Right hindlimb (tissue), 1 donor: Measurements from ENCODE around the gene RAD51B.
A peak's percentile ranks its signal among the peaks of the same experiment; 100 is the strongest.

Experiments
- DNase-seq: peaks from one replicate; pipeline ENCODE4 v3.0.0-alpha.2; 2018

Gene RAD51B

DNA sequence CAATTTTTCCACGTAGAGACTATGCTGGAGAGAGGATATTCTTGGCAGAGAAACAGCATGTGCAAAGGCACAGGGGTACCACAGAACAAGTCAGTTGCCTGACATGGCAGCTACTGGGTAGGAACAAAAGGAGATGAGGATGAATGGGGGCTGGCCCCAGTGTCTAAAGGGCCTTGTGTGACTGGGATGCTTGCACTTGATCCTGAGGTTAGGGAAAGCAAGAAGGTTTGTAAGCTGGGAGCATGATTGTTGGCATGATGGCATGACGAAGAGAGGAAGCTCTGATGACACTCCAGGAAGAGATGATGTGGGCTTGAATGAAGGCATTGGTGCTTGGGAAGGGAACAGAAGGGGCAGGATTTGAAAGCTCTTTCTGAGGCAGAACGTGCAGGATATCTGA lies 834.2 kb downstream of the RAD51B start:
- DNase-seq: peak; percentile 16

DNA sequence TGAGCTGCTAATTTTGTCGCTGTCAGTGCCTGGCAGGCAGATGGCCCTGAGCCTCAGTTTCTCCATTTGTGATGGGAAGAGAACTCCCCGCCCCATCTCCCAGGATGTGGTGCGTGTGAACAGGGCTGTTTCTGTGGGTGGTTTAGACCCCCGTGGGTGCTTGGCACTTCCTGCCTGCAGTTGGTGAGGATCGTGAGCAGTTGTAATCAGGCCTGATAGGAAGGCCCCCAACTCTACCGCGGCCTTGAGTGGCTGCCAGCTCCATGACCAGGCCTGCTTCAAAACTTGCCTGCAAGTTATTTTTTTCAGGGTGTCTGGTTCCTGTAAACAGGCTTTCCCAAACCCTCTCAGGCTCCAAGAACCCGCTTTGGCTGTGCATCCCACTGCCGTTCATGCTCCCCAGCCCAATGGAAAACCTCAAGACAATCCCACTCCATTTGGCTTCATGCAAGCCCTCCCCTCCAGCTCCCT lies 834.9 kb downstream of the RAD51B start:
- peak; percentile 48 for DNase-seq

DNA sequence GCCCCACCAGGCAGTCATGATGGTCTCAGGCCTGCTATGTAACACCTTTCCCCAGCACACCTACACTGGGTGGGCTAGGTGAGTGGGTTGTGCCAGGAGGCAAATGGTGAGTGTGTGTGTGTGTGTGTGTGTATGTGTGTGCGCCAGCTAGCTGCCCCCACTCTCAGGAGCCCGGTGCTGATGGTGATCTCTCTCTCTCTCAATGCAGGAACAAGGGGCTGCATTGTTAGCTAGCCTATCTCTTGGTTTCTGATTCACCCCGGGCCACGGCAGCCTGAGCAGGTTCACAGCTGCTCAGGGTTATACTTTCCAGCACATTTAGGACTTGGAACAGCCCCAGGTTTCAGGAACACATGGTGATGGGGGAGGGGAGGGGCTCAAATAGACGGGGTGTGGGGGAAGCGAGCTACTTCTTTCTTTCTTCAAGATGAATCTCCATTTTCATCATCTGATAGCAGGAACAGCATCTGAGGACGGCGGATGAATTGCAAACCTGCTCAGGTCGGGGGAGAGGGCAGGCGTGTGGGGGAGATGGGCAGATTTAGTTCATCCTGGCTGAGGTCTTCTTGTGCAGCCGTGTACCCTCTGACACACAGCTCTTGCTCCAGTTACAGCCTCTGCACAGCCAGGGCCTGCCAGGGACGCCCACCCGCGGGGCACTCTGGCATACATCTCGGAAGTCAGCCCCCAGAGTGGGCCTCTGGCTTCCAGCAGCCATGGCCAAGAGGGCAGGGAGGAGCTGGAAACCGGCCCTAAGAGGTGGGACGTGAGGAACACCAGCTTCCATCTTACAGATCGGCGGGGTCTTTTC lies 835.6 kb downstream of the RAD51B start:
- peak; percentile 78 for DNase-seq

DNA sequence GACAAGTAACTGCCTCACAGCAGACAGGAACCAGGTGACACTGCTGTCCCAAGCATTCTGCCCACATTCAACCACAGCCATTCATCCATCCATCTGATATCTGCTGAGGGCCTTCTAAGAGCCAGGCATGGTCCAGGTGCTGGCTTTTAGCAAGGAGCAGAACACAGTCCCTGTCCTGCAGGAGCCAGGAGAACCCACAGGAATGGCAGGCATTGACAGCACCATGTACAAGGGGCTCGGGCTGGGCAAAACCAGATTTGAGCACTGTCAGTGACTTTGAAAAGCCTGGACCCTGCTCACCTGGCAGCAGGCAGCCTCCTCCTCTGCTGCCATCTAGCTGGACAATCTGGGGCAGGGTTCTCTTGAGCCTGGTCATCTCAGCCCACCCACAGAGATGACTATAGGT lies 836.3 kb downstream of the RAD51B start:
- peak; percentile 37 for DNase-seq

DNA sequence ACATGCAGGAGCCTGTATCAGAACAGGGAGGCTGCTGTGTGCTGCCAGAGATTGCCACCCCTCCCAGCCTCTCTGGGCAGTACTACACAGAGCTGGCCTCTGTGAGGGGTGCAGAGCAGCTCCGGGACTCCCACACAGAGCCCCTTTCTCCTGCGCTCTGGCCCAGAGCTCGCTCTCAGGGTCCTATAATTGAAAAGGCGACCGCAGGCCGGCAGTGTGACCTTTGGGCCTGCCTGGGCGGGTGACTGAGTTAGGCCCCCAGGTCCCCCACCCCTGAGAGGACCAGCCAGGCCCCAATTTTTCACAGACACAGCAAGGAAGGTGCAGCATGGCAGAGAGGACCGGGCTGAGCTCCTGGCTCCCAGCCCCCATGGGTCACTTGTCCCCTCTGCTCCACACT lies 836.9 kb downstream of the RAD51B start:
- DNase-seq: peak; percentile 17

DNA sequence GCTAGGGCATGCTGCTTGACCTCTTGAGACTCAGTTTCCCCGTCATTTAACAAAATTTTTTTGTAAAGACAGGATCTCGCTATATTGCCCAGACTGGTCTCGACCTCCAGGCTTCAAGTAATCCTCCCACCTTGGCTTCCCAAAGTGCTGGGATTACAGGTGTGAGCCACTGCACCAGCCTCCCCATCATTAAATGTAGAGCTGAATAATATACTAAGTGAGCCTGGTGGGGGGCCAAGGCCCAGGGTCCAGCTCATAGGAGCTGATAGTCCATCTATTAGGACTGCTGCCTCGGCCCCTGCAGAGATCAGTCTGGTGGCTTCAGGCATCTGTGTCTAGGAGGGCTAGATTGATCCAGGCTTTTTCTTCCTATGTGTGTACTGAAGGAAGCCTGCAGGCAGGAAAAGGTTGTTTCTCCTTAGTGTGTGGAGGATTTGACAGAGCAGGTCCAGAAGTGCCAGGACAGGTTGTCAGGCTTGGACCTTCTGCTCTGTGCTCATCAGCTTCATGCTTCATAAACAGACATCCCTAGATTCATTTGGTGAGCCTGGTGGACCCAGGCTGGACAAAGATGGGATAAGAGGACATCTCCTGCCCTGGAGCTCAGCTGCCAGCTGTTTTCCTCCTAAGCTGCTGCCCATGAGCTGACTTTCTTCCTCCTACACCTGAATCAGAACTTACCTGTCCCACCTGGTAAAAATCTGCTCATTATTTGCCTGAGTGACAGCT lies 837.9 kb downstream of the RAD51B start:
- DNase-seq: peak; percentile 12

DNA sequence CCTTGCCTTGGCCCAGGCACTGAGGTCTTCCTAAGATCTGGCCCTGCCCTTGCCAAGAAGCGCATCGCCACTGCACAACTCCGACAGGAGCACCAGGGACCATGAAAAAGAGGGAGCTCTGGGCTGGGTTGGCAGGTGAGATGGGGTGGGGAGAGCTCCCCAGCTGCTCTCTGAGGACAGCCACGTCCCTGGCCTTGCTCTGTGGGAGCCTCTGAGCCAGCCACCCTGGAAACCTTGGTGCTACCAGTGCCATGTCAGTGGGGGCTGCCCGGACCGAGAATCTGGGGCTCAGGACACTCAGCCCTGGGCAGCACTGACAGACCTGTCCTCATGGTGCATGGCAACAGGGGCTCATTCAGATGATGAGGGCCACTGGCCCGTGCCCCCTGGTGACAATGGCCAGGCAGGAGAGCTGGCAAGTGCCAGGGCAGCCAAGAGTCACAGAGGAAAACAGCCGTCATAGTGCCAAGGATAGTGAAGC lies 838.5 kb downstream of the RAD51B start:
- DNase-seq: peak; percentile 13

DNA sequence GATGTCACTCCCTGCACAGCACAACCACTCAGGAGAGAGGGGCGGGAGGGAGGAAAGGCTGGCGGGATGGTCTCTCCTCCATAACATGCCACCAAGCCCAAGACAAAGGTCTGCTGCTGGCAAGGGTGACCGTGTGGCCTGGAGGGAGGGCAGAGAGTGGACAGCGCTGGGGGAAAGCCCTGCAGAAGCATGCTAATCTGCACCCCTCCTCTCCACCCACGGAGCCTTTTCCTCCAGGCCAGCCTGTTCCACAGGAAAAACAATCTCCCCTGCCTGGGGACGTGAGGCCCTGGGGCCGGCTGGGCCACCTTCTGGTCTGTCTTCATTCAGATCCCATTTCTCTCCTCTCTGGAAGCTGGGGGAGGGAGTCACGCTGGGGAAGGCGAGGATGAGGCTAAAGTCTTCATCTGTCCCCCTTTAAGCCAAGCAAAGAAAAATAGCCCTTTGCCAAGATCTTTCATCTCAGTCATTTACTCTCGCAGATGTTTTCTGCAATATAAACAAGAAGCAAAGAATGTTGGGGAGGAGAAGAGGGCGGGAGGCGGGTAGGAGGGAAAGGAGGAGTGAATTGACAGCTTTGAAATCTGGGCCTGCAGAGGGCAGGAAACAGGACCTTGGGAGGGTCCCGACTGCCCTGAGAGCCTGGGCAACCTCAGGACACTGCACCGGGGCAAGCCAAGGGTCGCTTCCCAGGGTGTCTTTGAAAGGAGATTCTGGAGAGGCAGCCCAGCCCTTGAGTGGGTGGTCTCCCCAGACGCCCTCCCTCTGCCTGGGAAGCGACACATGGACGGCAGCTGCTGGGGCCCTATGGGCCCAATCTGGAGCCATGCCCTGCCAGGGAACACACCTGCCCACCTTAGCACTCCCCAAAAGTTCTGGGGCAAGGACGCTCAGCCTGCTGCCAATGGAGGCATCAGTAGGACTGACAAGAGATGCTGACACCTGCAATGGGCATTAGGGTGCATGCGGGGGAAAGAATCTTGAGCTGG lies 839.7 kb downstream of the RAD51B start:
- peak; percentile 44 for DNase-seq

DNA sequence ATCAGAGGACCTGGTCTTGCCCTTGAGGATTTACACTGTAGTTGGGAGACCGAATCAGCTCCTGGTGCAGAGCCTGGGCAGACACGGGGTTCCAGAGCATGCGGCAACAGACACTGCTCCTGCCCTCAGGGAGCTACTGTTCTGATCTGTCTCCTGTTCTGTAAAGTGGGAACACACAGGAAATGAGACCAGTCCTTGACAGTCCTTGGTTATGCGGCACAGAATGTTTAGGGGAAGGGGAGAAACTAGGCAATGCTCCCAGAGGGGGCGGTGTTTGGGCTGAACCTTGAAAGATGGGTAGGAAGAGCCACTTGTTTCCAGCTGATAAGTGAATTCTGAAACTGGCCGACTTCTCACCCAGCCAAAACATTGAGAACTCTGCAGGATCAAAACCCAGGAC lies 840.9 kb downstream of the RAD51B start:
- DNase-seq: peak; percentile 5

DNA sequence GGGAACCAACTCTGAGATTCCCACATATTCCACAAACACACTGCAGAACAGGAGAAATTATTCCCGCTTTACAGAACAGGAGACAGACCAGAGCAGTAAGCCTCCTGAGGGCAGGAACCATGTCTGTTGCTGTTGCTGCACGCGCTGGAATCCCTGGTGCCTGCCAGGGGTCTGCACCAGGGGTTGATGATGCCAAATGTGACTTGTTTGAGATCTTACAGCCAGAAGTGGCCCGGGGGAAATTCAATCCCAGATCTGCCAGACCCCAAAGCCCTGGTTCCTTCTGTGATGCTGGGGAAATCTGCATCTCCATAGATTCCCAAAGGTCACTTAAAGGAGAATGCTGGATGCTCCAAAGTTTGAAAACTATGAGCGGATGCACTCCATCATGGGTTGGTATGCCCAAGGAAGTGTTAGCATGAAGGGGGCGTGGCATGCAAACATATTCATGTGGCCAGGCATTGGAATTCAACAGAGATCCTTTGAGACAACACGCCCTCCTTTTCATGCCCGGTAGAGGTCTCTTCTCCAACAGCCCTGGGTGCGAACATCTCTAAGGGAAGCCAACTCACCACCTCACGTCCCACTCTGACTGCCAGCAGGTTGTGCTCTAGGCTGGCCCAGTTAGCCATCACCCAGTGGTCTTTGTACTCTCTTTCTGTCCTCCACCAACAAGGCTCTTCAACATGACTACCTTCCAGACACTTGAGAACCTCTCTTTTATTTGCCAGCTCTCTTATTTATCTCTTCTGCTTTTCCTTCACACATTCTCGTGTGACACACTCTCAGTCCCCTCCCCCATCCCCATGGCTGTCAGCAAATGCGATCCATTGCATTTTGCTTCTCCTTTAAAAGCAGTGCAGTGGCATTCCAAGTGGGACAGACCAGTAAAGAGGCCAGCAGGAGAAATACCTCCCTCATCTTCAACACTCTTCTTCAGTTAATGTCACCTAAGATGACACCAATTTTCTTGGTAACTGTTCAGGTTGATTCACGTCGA lies 841.9 kb downstream of the RAD51B start:
- peak; percentile 12 for DNase-seq

DNA sequence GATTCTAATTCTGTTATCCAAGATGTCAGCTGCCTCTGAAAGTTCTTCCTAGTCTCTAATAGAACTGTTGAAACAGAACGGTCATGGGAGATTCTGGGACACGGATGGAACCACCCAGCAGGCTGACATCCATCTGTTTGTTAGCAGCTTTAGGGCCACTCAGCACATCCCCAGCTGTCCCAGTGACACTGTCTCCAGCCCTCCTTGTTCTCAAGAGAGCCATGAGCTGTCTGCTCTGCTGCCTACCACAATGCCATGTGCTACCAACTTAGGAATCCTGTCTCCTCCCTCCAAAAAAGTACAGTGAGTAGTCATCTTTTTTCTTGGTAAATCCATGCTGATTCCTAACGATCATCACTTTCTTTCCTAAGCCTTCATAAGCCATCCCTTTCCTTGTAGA lies 842.8 kb downstream of the RAD51B start:
- DNase-seq: peak; percentile 51

DNA sequence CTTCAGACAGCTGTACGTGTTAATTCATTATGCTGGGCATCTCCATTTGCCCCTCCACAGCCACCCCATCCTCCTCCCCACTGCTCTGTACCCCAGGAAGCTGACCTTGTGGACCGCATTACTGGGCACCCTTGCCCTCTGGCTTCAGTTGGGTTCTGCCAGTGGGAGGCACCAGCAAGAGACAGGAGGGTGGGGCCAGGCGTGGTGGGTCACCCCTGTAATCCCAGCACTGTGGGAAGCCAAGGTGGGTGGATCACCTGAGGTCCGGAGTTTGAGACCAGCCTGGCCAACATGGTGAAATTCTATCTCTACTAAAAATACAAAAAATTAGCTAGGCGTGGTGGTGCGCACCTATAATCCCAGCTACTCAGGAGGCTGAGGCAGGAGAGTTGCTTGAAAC lies 843.2 kb downstream of the RAD51B start:
- peak; percentile 12 for DNase-seq

DNA sequence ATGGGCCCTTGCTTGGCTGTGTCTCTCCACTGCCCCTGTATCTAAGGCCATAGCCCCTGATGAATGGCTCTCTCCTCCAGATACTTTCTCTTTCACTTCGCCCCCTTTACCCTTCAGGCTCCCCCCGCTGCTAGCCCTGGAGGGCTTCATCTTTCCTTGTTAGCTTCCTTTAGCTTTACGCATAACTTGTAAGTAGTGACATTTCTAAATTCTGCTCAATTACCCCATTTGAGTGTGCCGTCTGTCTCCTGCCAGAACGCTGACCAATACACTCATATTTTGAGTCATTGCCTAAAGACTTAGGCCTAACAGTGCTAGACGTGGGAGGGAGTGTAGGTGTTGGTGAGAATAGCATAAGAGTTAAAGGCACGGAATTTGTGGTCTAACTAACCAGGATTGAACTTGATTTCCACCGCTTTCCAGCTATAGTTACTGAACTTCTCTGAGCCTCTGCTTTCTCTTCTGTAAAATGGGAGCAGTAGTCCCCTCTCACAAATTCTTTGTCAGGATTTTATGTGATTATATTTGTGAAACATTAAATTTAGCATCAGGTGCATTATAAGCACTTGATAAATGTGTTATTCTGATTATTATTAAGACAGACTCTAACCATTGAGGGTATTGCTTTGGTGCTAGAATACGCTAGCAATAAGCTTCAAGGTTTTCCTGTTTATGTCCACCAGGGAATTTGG lies 844.0 kb downstream of the RAD51B start:
- DNase-seq: peak; percentile 14

DNA sequence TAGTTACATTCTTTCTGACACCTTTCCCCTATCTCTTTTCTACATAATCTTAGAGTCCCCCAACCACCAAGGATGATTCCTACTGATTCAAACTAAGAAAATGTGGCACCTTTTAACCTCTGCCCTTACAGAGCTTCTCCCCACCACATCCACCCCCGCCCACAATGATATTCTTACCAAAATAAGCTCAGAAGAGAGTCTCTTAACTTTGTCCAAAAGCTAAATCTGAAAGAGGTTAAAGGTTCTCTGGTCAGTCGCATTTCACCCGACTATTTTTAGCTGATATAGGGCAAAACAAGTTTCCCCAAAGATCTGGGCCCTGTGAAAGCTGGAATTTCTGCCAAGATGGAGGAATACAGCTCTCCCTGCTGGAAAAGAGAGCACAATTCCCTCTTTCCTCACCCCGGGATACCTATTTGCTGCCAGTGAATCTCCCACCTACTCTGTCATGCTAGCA lies 844.7 kb downstream of the RAD51B start:
- DNase-seq: no peak

DNA sequence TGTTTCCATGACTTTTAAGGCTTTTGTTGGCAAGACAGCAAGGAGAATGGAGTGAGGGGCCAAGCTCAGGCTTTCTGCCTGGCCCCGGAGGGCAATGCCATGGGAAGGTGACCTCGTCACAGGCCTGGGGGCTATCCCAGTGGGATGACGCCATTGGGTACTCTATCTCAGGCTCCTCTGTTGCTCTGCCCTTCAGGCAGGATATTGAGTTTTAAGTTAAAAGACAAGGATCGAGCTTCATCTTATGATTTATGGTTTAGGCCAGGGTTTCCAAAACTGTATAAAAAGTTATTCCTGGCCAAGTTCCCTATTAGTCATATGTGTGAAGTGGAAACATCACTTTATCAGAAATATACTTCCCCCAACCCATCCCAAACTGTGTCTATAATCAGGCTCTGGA lies 845.6 kb downstream of the RAD51B start:
- DNase-seq: no peak

DNA sequence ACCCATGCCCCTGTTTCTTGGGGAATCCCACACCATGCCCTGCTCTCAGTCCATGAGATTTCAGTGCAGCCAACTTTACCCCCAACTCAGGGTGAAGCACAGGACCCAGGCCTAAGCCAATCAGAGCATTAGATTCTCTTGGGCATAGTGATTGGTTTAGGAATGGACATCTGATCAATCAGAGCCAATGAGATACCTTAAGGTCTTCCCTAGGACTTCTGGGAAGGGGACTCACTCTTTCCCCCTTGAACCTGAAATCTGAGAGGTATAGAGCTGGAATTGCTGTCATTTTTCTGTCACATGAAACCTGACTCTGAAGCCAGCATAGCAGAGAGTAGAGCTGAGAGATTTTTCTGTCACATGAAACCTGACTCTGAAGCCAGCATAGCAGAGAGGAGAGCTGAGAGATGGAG lies 846.2 kb downstream of the RAD51B start:
- no peak for DNase-seq

DNA sequence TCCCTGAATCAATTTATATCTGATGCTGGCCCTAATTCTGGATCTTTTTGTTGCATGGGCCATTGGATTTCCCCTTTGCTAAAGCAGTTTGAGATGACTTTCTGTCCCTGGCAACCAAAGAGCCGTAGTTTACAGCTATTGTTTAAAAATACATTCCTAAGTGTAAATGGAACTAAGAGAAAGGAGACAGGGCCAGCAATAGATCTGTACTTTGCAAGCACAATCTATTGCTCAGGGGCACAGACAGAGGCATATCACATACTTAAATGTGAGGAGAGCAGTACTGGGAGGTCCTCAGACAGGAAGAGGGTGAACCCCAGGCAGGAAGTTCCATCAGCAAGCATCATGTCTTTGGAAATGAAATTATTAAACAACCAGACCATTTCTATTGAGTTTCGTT lies 846.7 kb downstream of the RAD51B start:
- peak; percentile 16 for DNase-seq

DNA sequence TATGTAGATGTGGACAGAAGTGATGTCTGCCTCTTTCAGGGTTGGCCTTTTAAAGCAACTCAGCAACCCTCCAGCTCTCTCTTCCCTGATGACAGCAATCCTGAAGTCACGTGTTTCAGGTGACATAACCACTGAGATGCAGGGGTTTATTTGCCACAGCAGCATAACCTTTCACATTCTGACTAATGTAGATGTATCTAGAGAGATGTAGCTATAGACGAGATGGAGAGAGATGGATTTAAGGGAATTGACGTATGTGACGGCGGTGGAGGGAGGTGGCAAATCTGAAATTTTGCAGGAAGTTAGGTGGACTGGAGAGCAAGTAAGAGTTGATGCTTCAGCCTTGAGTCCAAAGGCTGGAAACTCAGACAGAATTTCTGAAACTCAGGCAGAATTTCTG lies 847.3 kb downstream of the RAD51B start:
- DNase-seq: peak; percentile 3

DNA sequence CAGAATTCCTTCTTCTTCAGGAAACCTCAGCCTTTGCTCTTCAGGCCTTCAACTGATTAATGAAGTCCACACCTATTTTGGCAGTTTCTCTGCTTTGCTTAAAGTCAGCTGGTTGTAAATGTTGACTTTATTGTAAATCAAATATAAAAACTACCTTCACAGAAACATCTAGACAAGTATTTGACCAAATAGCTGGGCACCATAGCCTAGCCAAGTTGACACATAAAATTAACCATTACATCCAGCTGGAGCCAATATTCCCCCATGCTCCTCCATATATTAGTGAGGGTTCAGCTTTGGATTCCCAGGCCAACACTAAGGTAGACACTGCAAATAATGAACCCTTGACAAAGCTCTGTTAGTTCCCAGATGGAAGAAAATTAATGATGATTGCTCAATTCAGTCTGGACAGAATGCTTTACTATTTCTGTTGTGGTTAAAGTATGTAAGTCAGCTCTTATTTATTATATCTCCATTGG lies 847.8 kb downstream of the RAD51B start:
- peak; percentile 1 for DNase-seq

DNA sequence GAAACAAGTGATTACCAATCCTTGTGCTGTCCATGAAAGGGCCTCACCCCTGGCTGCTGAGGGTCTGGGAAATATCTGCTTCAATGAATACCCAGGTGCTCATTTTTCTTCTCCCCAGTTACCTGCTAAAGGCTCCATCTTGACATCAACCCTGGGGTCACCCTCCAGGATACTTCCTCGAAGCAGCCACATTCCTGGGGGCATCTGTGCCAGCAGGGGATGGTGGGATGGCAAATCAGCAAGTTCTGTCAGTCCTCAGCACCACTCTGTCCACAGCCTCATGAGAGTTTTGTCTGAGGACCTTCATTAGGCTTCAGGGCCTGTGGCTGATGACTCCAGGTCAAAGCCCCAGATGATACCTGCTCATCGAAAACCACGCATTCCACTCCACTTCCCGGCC lies 848.4 kb downstream of the RAD51B start:
- DNase-seq: peak; percentile 12

DNA sequence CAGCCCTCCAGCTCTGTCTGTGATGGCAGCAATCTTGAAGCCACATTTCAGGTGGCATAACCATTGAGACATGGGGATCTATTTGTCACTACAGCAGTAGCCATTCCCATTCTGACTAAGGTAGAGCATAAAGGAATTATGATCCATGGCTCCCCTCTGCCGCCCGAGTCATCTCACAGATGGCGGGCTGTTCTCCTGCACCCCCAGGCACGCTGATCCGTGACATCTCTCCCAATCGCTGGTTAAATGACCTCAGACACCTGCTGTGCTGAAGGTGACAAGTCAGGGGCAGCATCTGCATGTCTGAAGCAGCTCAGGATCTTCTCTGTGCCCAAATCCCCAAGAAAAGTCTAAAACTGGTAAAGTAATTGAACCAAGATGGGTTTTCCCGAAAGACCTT lies 849.0 kb downstream of the RAD51B start:
- peak; percentile 1 for DNase-seq
